GM10266 (cell line): ENCODE data around the gene NATD1.
A peak's percentile ranks its signal among the peaks of the same experiment; 100 is the strongest.

Experiments
- DNase-seq: peaks from one replicate; pipeline ENCODE4 v3.0.0; 2012; ENCODE audit errors: extremely low spot score
- TF ChIP-seq, protein P1 (sequence below): IDR thresholded peaks from 2 replicates; pipeline ENCODE4 v1.5.1; 2012; ENCODE audit warnings: mild to moderate bottlenecking, low read depth; ENCODE audit not compliant: control insufficient read depth, insufficient read depth; ENCODE audit errors: missing control alignments

The NATD1 gene, protein sequence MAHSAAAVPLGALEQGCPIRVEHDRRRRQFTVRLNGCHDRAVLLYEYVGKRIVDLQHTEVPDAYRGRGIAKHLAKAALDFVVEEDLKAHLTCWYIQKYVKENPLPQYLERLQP

DNA sequence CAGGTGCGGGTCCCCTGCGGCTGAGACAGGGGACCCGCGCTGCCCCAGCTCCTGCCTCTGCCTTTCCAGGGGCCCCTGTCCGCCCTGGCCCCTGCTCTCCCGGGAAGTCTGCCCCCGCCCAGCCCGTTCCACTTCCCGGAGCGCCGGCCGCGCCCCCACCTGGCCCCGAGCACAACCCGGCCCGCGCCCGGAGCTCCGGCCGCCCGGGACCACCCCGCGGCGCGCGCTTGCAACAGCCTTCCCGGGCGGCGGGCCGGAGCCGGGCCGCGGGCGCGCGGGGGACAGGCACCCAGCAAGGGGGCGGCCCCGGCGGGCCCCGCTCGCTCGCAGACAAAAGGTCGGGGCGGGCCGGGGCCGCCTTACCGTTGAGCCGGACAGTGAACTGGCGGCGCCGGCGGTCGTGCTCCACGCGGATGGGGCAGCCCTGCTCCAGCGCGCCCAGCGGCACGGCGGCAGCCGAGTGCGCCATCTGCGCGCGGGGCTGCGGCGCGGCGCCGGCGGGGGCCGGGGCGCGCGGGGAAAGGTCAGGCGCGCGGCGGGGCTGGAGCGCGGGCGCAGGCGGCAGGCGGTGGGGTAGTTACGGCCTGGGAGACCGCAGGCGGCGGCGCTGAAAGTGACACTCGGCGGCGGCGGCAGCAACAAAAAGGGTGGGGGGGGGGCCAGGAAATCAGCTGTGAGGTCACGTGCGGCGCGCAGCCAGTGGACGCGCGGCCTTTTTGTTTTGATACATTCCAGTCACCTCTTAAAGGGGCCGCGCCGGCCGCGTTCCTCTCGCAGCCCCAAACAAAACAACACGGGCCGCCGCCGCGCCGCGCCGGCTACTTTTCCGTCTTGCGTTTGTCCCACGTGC, at the start of gene NATD1:
TSS of gene NATD1 (minus strand) at position 615 of the 850 bp plus-strand sequence. CDS start at position 469, 146 bp downstream.
- DNase-seq = peak; percentile 93
- TF ChIP-seq, protein P1, sequence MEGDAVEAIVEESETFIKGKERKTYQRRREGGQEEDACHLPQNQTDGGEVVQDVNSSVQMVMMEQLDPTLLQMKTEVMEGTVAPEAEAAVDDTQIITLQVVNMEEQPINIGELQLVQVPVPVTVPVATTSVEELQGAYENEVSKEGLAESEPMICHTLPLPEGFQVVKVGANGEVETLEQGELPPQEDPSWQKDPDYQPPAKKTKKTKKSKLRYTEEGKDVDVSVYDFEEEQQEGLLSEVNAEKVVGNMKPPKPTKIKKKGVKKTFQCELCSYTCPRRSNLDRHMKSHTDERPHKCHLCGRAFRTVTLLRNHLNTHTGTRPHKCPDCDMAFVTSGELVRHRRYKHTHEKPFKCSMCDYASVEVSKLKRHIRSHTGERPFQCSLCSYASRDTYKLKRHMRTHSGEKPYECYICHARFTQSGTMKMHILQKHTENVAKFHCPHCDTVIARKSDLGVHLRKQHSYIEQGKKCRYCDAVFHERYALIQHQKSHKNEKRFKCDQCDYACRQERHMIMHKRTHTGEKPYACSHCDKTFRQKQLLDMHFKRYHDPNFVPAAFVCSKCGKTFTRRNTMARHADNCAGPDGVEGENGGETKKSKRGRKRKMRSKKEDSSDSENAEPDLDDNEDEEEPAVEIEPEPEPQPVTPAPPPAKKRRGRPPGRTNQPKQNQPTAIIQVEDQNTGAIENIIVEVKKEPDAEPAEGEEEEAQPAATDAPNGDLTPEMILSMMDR = no peak

DNA sequence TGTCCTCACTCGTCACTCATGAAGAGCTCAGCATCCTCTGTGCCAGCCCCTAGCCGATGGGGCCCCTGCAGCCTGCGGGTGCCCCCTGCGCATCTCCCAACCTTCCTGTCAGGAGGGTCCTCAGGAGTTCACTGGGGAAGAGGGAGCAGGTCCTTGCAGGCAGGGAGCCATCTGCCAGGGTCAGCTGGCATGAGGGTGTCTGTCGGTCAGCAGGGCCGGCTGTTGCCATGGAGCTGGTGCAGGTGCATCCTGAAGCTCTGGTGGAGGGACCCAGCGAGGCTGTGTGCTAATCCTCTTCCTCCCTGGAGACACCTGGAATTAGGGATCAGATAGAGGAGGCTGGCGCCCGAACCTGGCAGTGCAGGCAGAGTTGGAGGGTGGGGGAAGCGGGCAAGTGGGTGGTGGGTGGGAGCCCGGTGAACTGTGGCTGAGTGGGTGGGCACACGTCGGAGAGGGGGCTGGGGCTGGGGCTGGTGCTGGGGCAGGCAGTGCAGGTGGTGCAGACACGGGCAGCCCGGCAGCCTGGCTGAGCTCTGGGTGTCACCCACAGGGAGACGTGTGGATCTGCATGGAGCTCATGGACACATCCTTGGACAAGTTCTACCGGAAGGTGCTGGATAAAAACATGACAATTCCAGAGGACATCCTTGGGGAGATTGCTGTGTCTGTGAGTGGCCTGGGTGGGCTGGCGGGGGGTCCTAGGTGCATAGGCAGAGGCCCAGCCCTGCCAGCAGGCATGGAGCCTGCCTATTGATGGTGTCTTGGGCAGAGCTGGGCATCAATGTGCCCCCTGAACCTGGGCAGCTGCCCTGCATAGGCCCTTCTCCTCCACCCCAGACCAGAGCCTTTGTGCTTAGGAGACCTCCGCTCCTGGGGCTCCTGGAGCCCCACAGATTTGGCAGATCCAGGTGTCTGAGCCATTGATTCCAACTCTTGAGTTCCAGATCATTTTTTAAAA, 48.7 kb upstream of the NATD1 start:
- DNase-seq = peak; percentile 26
- TF ChIP-seq, protein P1 = no peak

DNA sequence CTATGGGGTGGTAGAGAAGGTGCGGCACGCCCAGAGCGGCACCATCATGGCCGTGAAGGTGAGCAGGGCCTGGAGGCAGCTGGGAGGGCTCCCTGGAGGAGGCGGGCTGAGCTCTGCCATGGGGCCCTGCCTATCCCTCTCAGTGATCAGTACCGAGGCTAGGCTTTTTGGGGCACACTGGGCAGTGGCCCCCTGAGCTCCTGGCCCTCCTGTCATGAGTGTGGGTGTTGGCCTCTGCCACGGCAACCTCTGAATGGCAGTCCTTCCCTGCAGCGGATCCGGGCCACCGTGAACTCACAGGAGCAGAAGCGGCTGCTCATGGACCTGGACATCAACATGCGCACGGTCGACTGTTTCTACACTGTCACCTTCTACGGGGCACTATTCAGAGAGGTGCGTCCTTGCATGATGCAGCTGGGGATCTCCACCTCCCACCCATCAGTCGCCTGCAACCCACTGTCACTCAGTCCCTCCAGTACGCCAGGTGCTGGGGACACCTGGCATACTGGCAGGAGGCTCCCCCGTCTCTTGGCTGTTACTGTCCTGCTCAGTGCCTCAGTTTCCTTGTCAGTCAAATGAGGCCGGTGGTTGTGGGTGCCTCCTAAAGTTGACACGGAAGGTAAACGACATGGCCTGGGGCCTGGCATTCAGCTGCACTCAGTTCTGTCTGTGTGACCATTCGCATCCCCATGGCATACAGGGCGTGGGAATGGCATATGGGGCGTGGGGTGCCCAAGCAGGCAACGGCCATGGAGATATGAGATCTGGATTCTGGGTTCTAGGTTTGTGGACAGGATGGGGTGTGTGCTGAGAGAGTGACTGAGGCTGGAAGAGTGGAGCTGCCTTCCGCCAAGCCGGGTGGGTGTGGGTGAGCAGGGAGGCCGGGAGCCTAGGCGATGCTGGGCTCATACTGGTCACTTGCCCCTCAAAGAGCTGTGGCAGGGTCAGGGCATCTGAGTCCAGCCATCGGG, 47.7 kb upstream of the NATD1 start:
- peak; percentile 26 for DNase-seq
- TF ChIP-seq, protein P1 = no peak

DNA sequence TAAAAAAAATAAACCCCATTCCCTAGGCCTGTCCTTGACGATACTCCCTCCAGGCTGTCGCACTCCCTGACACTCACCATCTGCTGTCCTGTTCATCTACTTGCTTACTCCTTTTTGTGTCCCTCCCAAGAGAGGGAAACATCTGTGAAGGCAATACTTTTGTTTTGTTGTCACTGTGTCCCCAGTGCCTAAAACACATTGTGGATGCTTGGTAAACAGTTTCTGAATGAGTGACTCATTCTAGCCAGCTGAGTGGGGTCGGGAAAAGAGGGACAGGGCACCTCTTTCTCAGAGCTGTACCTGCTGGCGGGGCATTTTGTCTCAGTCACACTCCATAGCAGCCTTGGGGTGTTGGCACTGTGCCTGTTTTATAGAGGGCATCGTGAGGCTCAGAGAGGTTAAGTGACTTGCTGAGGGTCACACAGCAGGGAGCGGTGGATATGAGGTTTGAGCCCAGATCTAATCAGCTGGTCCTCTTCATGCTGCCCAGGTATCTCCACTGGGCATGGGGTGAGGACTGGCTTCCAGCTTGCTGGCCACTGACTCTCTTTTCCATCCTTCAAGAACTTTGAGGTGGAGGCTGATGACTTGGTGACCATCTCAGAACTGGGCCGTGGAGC, 46.9 kb upstream of the NATD1 start:
- TF ChIP-seq, protein P1 = no peak
- DNase-seq = no peak

DNA sequence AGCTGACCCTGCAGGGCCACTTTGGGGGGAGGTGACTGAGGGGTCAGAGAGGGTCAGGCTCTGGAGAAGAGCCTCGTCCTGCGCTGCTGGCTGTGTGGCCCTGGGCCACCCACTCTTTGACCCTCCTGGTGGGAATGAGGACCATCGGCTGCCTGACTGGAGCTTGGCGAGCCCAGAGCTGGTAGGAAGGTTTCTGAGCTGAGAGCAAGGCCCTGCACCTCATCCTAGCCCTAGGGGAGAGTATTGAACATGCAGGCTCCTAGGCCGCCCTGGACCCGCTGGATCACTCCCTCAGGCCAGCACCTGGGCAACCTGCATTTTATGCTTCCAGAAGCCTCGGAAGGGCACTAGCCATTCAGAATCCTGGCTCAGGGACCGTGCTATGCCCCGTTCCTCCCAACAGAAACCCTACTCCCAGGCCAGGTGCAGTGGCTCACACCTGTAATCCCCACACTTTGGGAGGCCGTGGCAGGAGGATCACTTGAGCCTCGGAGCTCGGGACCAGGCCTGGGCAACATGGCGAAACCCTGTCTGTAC, 45.8 kb upstream of the NATD1 start:
- TF ChIP-seq, protein P1 = no peak

More for the DNA sequence above, 45.8 kb upstream of the NATD1 start:
- DNase-seq = peak; percentile 21
